ENCODE data around the gene CCDC8. TPM values are rescaled to one million over a fixed set of nuclear protein-coding genes. Genes with fewer than 3 reads are reported as not detected.
"Not testable (repeated sequence)": the region's sequence is repeated elsewhere in the genome, so short reads cannot be mapped to it uniquely, and the experiment has no call there.

Gene CCDC8, protein sequence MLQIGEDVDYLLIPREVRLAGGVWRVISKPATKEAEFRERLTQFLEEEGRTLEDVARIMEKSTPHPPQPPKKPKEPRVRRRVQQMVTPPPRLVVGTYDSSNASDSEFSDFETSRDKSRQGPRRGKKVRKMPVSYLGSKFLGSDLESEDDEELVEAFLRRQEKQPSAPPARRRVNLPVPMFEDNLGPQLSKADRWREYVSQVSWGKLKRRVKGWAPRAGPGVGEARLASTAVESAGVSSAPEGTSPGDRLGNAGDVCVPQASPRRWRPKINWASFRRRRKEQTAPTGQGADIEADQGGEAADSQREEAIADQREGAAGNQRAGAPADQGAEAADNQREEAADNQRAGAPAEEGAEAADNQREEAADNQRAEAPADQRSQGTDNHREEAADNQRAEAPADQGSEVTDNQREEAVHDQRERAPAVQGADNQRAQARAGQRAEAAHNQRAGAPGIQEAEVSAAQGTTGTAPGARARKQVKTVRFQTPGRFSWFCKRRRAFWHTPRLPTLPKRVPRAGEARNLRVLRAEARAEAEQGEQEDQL
- 0.07 and 0.25 TPM in 2 replicates for total RNA-seq

- DNase-seq (ENCODE audit: low read depth, low spot score) = no peak
Observed at GRCh38 chr19:46413262-46414031, at the start of gene CCDC8. CCDC8 (minus strand) TSS chr19:46413564; CDS start chr19:46412810, 754 bp downstream.

DNA sequence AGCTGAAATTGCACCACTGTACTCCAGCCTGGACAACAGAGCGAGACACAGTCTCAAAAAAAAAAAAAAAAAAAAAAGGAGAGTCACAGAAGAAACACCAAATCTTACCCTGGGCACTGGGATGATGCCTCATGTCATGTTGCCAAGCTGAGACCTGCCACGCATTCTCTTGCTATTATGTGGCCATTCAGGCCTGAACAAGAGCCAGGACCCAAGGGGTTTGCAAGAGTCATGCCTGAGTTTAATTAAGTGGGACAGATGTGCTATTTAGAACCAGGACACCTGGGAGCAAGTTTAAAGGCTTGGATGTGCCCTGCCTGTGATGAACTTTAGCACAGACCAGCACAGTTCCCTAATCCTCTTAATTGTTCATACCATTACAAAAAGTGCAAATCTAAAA lies 48.2 kb upstream of the CCDC8 start:
- DNase-seq (ENCODE audit: low read depth, low spot score) = no peak

DNA sequence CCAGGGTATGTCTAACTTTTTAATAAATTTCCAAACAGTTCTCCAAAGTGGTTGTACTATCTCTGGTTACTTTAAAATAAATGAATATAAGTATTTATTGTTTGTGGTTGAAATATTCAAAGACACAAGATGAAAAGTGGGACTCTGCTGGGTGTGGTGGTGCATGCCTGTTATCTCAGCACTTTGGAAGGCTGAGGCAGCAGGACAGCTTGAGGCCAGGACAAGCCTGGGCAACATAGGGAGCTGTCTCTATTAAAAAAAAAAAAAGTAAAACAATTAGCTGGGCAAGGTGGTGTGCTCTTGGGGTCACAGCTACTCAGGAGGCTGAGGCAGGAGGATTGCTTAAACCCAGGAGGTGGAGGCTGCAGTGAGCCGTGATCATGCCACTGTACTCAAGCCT lies 47.6 kb upstream of the CCDC8 start:
- DNase-seq (ENCODE audit: low read depth, low spot score) = no peak

DNA sequence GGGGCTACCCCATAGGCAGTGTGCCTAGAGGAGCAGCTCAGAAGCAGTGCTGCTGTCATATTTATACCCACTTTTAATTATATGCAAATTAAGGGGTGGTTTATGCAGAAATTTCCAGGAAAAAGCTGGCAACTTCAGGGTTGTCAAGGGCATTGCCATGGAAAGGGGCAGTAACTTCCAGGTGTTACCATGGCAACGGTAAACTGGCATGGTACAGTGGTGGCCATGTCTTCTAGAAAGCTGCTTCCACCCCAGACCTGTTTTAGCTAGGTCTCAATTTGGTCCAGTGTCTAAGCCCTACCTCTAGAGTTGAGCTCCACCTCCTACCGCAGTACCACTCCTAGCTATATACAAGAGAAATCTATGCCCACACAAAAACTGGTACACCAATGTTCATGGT lies 46.7 kb upstream of the CCDC8 start:
- no peak for DNase-seq (ENCODE audit: low read depth, low spot score)

DNA sequence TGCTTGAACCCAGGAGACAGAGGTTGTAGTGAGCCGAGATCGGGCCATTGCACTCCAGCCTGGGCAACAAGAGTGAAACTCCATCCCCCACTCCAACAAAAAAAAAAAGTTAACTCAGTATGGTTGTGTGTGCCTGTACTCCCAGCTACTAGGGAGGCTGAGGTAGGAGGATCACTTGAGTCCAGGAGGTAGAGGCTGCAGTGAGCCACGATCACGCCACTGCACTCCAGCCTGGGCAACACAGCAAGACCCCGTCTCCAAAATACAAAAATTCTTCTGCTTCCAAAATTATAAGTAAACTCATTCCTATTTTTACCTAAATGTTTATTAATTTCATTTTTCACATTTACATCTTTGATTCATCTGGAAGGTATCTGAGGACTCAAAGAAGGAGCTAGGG lies 43.6 kb upstream of the CCDC8 start:
- no peak for DNase-seq (ENCODE audit: low read depth, low spot score)

DNA sequence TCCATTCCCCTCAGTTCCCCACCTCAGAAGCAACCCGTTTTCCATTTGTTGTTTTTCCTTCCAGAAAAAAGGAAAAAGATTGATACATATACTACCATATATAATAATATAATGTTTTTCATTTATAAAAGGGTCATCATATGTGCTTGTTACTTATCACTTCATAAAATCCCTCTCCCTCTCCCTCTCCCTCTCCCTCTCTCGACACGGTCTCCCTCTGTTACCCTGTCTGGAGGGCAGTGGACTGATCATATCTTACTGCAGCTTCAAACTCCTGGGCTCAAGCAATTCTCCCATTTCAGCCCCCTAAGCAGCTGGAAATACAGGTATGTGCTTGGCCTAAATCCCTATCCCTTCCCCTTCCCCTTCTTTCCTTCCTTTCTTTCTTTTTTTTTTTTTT lies 40.9 kb upstream of the CCDC8 start:
- no peak for DNase-seq (ENCODE audit: low read depth, low spot score)

- DNase-seq (ENCODE audit: low read depth, low spot score) = no peak
Observed at GRCh38 chr19:46453661-46454060, 40.3 kb upstream of the CCDC8 start.

DNA sequence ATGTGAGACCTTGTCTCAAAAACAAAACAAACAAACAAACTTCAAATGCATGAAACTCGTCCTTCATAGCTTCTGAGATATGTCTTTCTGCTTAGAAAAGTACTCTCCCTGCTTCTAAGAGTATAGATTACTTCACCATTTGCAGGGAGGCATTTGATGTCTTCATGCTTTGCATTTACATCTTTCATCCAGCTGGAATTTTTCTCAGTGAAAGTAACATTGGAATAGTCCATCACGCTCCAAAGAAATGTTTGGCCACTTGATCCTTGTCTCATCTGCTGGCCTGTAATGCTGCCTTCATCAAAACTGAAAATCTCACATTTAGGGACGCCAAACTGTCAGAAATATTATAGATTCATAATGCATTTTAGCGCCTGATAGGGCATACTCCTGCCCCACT lies 38.8 kb upstream of the CCDC8 start:
- no peak for DNase-seq (ENCODE audit: low read depth, low spot score)

GRCh38 chr19:46451352-46451751 lies 38.0 kb upstream of the CCDC8 start:
- no peak for DNase-seq (ENCODE audit: low read depth, low spot score)

DNA sequence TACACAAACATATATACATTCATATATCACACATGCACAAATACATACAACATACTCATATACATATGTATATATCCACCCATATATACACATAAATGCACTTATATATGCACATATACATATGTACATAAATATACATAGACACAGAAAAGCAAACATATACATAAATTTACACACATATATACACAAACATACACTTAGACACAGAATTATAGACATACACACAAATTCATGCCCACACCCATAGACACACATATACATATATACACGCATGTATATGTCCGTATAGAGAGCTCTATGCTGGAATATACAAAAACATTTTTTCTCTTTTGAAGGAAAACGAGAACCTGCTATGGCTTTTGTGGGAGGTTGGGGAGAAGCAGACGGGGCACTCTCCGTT lies 37.4 kb upstream of the CCDC8 start:
- DNase-seq (ENCODE audit: low read depth, low spot score) = no peak

- DNase-seq (ENCODE audit: low read depth, low spot score) = no peak
Observed at GRCh38 chr19:46449228-46449627, 35.9 kb upstream of the CCDC8 start.

DNA sequence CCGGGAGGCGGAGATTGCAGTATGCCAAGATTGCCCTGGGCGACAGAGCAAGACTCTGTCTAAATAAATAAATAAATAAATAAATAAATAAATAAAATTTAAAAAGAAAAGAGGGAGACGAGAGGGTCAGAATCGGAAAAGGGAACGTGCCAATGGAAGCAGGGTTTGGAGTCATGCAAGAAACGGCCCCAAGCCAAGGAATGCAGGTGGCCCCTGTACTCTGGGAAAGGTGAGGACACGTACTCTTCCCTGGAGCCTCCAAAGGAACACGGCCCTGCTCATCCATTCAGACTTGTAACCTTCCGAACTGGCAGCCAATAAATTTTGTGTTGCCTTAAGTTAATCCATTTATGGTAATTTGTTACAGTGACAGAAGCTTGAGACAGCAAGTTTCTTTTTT lies 35.2 kb upstream of the CCDC8 start:
- no peak for DNase-seq (ENCODE audit: low read depth, low spot score)

DNA sequence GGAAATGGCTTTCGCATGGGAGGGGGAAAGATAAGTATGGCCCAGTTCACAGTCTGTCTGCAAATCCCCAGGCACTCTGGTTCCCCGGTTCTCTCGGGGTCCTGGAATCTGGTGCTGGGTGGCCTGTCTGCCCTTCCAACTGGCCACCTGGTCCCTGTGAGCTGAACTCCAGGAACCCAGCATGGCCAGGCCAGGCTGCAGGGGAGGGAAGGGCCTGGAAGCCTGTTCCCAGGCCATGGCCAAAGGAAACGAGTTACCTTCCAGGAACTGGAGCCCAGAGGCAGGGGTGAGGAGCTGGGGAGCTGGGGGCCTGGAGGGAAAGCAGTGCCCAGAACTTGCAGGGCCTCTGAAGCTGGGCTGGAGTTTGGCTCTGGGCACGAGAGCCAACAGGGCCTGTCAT lies 34.5 kb upstream of the CCDC8 start:
- no peak for DNase-seq (ENCODE audit: low read depth, low spot score)

DNA sequence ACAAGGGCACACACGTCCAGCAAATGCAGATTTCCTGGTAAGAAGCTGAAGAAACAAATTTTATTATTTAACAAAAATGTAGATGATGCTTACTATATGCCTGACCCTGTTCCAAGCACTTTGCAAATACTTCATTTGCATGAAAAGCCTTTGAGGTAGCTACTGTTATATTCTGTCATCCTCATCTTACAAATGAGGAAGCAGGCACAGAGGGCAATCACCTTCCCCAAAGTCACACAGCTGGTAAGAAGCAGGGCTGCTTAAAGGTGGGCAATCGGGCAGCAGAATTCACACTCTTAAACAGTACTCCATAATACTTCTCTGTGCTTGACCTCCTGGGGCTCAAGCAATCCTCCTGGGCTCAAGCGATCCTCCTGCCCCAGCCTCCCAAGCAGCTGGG lies 33.6 kb upstream of the CCDC8 start:
- no peak for DNase-seq (ENCODE audit: low read depth, low spot score)

DNA sequence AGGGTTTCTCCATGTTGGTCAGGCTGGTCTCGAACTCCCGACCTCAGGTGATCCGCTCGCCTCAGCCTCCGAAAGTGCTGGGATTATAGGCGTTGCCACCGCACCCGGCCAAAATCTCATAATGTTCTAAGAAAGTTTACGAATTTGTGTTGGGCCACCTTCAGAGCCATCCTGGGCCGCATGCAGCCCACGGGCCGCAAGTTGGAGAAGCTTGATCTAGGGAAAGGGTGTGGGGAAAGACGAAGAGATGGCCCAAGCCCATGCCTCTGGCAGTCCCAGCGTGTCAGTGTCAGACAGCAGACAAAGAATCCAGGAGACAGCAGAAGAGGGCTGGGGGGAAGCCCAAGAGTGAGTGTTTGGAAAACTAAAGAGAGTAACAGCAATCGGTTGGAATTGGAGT lies 32.7 kb upstream of the CCDC8 start:
- no peak for DNase-seq (ENCODE audit: low read depth, low spot score)

DNA sequence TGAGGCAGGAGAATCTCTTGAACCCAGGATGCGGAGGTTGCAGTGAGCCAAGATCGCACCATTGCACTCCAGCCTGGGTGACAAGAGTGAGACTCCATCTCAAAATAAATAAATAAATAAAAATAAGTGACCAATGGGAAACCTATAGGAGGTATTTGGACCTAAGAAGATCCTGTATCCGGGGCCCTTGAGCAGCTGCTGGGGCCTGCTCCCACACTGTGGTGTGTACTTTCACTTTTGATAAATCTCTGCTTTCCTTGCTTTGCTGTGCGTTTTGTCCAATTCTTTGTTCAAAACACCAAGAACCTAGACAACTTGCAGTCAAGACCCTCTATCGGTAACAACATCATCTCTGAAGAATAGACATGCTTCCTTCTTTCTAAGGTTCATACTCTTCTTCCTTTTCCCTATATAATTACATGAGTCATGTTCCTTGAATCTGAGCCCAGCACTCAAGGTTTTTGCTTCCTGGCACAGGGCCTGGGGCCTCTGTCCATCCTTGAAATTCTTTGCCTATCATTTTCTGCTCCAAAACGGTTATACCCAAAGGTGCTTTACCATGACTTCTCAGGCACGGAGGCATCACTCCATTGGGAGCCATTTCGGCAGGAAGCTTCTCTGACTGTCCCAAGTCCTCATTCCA lies 29.6 kb upstream of the CCDC8 start:
- DNase-seq (ENCODE audit: low read depth, low spot score) = no peak

GRCh38 chr19:46441866-46442265 lies 28.5 kb upstream of the CCDC8 start:
- no peak for DNase-seq (ENCODE audit: low read depth, low spot score)

- not testable (repeated sequence) for DNase-seq (ENCODE audit: low read depth, low spot score)
Observed at GRCh38 chr19:46435689-46436088, 22.3 kb upstream of the CCDC8 start.

- DNase-seq (ENCODE audit: low read depth, low spot score) = no peak
Observed at GRCh38 chr19:46435009-46435408, 21.6 kb upstream of the CCDC8 start.

DNA sequence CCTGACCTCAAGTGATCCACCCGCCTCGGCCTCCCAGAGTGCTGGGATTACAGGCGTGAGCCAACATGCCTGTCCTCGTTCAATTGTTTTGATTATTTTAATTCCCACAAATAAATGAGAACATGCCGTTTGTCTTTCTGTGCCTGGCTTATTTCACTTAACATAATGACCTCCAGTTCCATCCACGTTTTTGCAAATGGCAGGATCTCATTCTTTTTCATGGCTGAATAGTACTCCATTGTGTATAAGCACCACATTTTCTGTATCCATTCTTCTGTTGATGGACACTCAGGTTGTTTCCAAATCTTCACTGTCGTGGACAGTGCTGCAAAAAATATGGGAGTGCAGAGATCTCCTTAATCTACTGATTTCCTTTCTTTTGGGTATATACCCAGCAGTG lies 20.1 kb upstream of the CCDC8 start:
- DNase-seq (ENCODE audit: low read depth, low spot score) = not testable (repeated sequence)

- DNase-seq (ENCODE audit: low read depth, low spot score) = no peak
Observed at GRCh38 chr19:46431824-46432223, 18.5 kb upstream of the CCDC8 start.

DNA sequence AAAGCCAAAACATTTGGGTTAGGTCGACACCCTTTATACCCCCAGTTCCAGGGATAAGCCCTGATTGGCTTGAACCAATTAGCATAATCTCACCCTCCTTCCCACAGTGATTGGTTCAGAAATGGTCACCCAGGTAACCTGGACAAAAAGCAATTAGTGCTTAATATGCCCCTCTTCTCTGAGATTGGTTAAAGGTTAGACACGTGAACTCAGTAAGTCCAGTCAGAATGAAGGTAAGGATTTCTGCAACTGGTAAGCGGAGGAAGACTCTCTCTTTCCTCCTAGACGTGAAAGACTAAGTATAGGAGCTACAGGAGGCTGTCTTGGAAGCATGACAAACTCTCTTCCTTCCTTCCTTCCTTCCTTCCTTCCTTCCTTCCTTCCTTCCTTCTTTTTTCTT lies 16.6 kb upstream of the CCDC8 start:
- DNase-seq (ENCODE audit: low read depth, low spot score) = no peak

Measured in pulmonary artery endothelial cell (primary cell).